ENCODE data around the gene LRRC55. TPM values are rescaled to one million over a fixed set of nuclear protein-coding genes. Genes with fewer than 3 reads are reported as not detected.

The LRRC55 gene
- total RNA-seq, 1 experiment from 2014 or later: not detected

DNA sequence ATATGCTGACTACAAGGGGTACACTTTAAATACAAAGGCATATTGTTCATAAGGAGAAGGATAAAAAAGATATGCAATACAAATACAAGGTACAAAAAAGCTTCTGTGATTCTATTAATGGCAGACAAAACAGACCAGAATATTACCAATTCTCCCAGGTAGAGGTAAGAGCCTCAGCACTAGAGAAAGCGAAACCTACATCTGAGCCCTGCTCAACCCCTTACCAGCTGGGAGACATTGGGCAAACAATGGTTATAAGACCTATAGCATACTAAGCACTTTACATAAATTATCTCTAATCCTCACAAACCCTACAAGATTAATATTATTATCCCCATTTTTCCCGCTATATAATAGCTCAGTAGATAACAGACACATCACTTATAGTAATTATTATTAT is 41.2 kb upstream of the LRRC55 start:
- BruUV-seq (replicated peaks): no TSS peak
- H3K9me3 Mint-ChIP-seq (ENCODE audit: low read depth, unreplicated experiment): no peaks in the 10 kb centered on the region
- no peaks in the 10 kb centered on the region for H3K27me3 Mint-ChIP-seq (ENCODE audit: unreplicated experiment)
- H3K4me1 Mint-ChIP-seq (ENCODE audit: low read depth, unreplicated experiment): no peaks in the 10 kb centered on the region
- H3K27ac Mint-ChIP-seq (ENCODE audit: unreplicated experiment): no peak overlapping the region
- intact Hi-C loops (cut with micrococcal nuclease; ENCODE audit: unreplicated experiment): no loop called here
- CTCF ChIA-PET: no interaction called here
- no peak for TF ChIP-seq CTCF (IDR thresholded peaks at IDR 0.05; ENCODE audit: unreplicated experiment)
- H3K36me3 Mint-ChIP-seq (ENCODE audit: insufficient read depth, unreplicated experiment): no peaks in the 10 kb centered on the region
- no peak for DNase-seq
- H3K4me3 Mint-ChIP-seq (ENCODE audit: low read depth, unreplicated experiment): no peak overlapping the region

GRCh38 chr11:57143459-57143858 is 38.3 kb upstream of the LRRC55 start:
- Mint-ChIP-seq H3K9me3 (ENCODE audit: low read depth, unreplicated experiment) (no peaks in the 10 kb centered on the region), H3K36me3 (ENCODE audit: insufficient read depth, unreplicated experiment) (no peaks in the 10 kb centered on the region), H3K4me3 (ENCODE audit: low read depth, unreplicated experiment) (no peak overlapping the region), H3K27me3 (ENCODE audit: unreplicated experiment) (peaks cover 8% of the 10 kb centered on the region), H3K27ac (ENCODE audit: unreplicated experiment) (no peak overlapping the region), H3K4me1 (ENCODE audit: low read depth, unreplicated experiment) (no peaks in the 10 kb centered on the region)
- TF ChIP-seq CTCF (IDR thresholded peaks at IDR 0.05; ENCODE audit: unreplicated experiment): no peak
- no peak for DNase-seq
- intact Hi-C loops (cut with micrococcal nuclease; ENCODE audit: unreplicated experiment): no loop called here
- BruUV-seq (replicated peaks): no TSS peak
- CTCF ChIA-PET: no interaction called here

DNA sequence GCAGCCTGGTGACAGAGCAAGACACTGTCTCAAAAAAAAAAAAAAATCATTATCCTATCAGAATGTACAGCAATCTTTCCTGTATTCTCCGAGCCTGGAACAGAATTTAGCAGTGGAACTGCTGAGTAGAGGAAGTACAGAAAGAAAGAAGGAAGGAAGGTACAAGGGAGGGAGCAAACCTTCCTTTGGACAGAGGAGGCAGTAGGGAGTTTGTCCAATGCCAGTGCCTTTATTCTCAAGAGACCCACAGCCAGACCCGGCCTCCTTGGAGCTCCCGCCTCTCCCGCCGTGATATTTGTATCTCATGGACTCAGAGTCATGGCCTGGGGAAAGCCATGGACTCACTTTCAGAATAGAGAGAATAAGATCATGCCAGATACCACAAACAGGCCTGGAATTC is 37.7 kb upstream of the LRRC55 start:
- CTCF ChIA-PET: no interaction called here

DNA sequence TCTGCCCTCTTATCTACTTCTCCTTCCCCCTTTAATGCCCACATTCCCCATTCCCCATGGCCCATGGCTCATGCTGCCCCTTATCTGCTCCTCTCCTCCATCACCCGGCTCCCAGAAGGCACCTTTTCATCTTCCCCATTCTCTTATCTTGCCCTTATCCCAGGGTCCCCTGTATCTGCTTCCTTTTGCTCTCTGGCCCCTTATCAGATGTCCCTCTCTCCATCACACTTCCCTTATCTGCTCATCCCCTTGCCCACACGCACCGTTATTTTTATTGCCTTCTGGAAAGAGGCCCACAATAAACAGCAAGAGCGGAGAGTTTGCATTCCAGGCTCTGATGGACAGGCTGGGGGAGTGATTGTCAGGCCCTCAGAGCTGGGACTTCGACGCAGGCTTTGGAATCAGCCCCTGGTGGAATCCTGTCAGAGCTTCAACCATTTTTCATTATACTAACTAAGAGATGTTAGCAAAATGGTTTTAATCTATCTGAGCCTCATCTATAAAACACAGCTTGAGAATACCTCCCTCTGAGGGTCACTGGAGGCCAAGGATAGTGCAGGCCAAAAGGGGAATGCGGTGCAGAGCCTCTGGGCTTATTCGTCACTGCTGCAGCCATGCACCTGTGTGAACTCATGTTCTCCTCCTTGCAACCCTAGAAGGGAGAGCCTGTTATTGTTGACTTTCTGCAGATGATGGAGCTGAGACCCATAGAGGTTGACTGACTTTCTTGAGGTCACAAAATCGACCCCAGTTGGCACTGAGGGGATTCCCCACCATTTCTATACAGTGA is 37.0 kb upstream of the LRRC55 start:
- intact Hi-C loops (cut with micrococcal nuclease; ENCODE audit: unreplicated experiment): no loop called here
- Mint-ChIP-seq H3K27me3 (ENCODE audit: unreplicated experiment) (peaks cover 20% of the 10 kb centered on the region), H3K4me1 (ENCODE audit: low read depth, unreplicated experiment) (no peaks in the 10 kb centered on the region), H3K4me3 (ENCODE audit: low read depth, unreplicated experiment) (no peak overlapping the region), H3K27ac (ENCODE audit: unreplicated experiment) (no peak overlapping the region), H3K36me3 (ENCODE audit: insufficient read depth, unreplicated experiment) (no peaks in the 10 kb centered on the region), H3K9me3 (ENCODE audit: low read depth, unreplicated experiment) (no peaks in the 10 kb centered on the region)
- CTCF ChIA-PET: no interaction called here
- DNase-seq: no peak
- no TSS peak for BruUV-seq (replicated peaks)
- no peak for TF ChIP-seq CTCF (IDR thresholded peaks at IDR 0.05; ENCODE audit: unreplicated experiment)

More for the DNA sequence above, 37.7 kb upstream of the LRRC55 start:
- Mint-ChIP-seq H3K4me3 (ENCODE audit: low read depth, unreplicated experiment) (no peak overlapping the region), H3K27ac (ENCODE audit: unreplicated experiment) (no peak overlapping the region), H3K27me3 (ENCODE audit: unreplicated experiment) (peaks cover 14% of the 10 kb centered on the region), H3K4me1 (ENCODE audit: low read depth, unreplicated experiment) (no peaks in the 10 kb centered on the region), H3K36me3 (ENCODE audit: insufficient read depth, unreplicated experiment) (no peaks in the 10 kb centered on the region), H3K9me3 (ENCODE audit: low read depth, unreplicated experiment) (no peaks in the 10 kb centered on the region)
- BruUV-seq (replicated peaks): no TSS peak
- intact Hi-C loops (cut with micrococcal nuclease; ENCODE audit: unreplicated experiment): no loop called here
- TF ChIP-seq CTCF (IDR thresholded peaks at IDR 0.05; ENCODE audit: unreplicated experiment): no peak
- no peak for DNase-seq

Measured in Calu3 (cell line).